Limb (tissue), 2 donors: ENCODE measurements around the gene GTF2H3.
"Not testable (repeated sequence)": the region's sequence is repeated elsewhere in the genome, so short reads cannot be mapped to it uniquely, and the experiment has no call there.

Source experiments
- DNase-seq, 2 donors: peaks; one replicate each; pipeline ENCODE4 v3.0.0-alpha.2; 2016; ENCODE audit errors: extremely low spot score in 2 of 2

The GTF2H3 gene

GRCh38 chr12:123633379-123634141 lies at the start of gene GTF2H3, which contains the start of gene EIF2B1:
TSS of gene GTF2H3 (plus strand) at chr12:123633829. CDS start at chr12:123633860, 31 bp downstream.
TSS of gene EIF2B1 (minus strand) at chr12:123633686. CDS start at chr12:123633557, 129 bp downstream.
- DNase-seq: peak; percentile 97 to 99

DNA sequence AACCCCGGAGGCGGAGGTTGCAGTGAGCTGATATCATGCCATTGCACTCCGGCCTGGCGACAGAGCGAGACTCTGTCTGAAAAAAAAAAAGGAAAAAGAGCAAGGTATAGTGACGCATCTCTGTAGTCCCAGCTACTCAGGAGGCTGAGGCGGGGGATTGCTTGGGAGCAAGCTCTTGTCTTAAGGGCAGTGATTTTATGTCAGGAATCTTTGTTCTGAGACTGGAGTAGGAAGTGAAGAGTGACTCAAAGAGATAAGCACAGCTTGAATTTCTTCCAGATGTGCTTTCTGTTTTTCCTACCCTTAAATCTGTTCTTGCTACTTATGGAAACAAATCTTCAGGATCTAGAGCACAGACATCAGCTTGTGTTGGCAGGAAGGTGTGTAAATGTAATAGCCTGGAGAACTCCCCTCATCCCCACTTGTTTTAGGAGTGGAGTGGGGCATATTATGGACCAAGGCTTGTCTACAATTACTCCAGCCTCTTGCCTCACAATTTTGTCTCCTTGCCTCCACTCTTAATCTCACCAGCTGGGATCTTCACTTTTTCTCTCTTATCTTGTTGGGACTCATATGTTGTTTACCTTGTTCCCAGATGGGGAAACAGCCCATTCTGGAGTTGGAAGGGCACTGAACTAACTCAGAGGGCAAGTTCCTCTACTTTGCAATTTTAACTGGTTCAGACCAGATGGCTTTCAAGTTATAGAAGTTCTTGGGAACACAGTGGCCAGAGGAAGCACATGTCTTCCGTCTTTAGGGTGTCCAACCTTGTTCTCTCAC lies 41.7 kb upstream of the GTF2H3 start:
- no peak for DNase-seq

GRCh38 chr12:123595729-123596128 lies 37.9 kb upstream of the GTF2H3 start:
- no peak for DNase-seq

- DNase-seq: no peak
Measured at GRCh38 chr12:123597100-123597499, 36.5 kb upstream of the GTF2H3 start.

DNA sequence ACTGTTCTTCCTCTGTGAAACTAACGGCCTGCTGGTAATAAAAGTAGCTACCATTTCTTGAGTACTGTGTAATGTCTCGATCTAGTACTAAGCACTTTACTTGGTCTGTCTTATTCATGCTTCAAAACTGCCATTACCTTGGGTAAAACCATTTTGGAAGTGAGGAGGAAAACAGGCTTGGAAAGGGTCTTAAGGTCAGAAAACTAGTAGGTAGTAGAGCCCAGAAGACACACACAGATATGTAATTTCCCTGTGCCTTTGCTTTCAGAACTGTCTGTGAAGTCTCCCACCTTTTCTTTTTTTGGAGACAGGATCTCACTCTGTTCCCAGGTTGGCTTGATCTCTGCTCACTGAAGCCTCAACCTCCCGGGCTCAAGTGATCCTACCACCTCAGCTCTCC lies 35.1 kb upstream of the GTF2H3 start:
- DNase-seq: no peak

- DNase-seq: no peak
Measured at GRCh38 chr12:123599310-123599709, 34.3 kb upstream of the GTF2H3 start.

GRCh38 chr12:123599721-123600120 lies 33.9 kb upstream of the GTF2H3 start:
- no peak for DNase-seq

DNA sequence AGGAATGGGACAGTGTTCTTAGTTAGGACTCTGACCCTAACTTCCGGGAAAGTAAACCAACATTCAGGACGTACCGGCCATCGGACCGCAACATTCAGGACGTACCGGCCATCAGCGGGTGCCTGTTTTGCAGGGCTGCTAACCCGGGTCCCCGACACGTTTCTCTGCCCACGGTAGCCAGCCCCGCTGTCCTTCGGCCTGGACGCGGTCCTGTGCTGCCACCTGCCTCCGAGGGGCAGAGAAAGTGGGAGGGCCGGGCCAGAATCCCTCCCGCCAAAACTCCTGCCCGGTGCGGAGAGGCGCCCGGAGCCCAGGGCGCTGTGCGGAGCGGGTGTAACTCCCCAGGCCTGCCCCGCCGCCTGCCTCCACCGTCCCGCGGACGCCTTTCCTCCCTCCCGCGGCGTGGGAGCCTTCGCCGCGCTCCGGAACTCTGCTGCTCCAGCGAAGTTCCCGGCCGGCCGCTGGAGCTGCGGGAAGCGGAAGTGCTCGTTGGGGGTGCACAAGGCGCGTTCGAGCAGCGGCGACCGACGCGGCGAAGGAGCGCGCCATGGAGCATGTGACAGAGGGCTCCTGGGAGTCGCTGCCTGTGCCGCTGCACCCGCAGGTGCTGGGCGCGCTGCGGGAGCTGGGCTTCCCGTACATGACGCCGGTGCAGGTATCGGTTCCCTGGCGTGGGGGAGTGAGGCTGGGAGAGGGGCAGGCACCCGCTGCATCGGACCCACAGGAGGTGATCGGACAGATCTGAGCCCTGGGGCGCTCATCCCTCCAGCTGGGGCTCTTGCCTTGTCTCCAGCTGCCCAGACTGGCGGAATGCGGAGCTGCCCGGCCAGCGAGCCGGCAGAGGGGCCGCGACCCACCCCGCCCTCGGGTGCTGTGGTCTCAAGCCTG lies 31.8 kb upstream of the GTF2H3 start, which contains the start of gene DDX55:
Gene DDX55, plus strand, starts transcription at position 498 of the 888 bp plus-strand sequence. Its CDS starts 50 bp downstream, at position 548.
- peak; percentile 78 to 90 for DNase-seq

- DNase-seq: no peak
Measured at GRCh38 chr12:123602651-123603195, 30.9 kb upstream of the GTF2H3 start.

DNA sequence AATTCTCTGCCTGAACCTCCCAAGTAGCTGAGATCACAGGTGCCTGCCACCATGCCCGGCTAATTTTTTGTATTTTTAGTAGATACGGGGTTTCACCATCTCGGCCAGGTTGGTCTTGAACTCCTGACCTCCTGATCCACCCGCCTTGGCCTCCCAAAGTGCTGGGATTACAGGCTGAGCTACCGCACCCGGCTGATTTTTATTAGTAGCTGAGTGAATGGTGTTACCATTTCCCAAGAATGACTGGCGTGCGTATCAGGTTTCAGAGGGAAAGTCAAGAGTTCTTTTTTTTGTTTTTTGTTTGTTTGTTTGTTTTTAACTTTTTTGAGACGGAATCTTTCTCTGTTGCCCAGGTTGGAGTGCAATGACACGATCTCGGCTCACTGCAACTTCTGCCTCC lies 30.1 kb upstream of the GTF2H3 start:
- DNase-seq: not testable (repeated sequence)

DNA sequence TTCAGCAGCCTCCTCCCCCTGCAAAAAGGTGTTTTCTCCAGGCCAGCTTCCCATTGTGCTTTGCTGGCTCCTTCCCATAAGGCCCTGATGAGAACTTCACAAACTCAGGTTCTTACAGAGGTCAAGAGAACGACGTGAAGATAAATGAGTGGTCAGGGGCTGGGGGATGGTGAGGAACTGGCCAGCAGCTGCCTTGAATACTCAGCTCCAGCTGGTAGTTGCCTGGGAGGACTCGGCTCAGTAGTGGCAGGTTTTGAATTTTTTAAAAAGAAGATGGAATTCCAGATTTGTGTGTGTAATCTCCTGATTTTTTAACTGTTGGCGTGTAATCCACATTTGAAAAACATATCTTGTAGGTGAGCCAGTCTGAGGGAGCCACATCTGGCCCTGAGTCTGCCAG lies 25.9 kb upstream of the GTF2H3 start:
- DNase-seq: no peak

DNA sequence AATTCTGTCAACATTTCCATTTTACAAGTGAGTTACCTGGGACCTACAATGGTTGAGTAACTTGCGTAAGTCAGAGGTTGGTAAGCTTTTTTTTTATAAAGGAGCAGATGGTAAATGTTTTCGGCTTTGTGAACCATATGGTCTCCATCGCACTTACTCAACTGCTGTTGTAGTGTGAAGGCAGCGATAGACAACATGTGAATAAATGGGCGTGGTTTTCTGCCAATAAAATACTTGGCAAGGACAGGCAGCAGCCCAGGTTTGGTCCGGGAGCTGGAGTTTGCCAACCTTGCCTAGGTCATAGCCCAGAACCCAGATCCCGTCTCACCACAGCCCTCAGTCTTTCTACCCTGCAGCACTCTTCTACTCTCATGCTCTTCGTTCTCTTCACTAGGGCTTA lies 25.4 kb upstream of the GTF2H3 start:
- DNase-seq: no peak

- DNase-seq: no peak
Measured at GRCh38 chr12:123614110-123614509, 19.5 kb upstream of the GTF2H3 start.

GRCh38 chr12:123614531-123614930 lies 19.1 kb upstream of the GTF2H3 start:
- no peak for DNase-seq

GRCh38 chr12:123617144-123617543 lies 16.5 kb upstream of the GTF2H3 start:
- no peak for DNase-seq

GRCh38 chr12:123617580-123617979 lies 16.0 kb upstream of the GTF2H3 start:
- no peak for DNase-seq

DNA sequence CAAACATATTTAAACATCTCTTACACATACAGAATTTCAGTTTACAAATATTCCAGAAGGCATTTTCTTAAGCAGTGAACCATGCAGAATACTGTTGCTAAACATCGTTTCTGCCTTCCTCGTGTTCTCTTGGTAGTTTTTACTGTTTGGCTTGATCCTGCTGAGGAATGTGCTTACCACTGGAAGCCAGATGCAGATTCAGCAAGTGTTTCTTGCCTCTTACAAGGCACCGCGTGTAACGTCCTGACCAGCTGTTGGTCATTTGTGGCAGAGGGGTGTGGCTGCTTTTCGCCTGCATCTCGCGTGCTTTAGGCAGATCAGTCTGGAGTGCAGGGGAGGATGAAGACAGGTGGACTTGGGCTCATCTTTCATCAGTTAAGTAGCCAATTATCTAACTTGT lies 12.5 kb upstream of the GTF2H3 start:
- DNase-seq: no peak

GRCh38 chr12:123621619-123622530 lies 11.8 kb upstream of the GTF2H3 start:
- no peak for DNase-seq

DNA sequence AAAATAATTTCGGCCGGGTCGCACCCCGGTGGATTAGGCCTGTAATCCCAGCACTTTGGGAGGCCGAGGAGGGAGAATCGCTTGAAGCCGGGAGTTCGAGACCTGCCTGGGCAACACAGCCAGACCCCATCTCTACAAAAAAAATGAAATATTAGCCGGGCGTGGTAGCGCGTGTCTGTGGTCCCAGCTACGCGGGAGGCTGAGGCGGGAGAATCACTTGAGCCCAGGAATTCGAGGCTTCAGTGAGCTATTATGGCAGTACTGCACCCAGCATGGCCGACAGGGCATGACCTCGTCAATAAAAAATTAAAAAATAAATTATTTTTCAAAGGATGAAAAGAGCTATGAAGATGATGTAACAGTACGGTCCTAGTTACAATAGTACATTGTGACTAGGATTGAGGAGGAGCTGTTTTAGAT lies 523 bp downstream of the GTF2H3 start:
- no peak for DNase-seq

DNA sequence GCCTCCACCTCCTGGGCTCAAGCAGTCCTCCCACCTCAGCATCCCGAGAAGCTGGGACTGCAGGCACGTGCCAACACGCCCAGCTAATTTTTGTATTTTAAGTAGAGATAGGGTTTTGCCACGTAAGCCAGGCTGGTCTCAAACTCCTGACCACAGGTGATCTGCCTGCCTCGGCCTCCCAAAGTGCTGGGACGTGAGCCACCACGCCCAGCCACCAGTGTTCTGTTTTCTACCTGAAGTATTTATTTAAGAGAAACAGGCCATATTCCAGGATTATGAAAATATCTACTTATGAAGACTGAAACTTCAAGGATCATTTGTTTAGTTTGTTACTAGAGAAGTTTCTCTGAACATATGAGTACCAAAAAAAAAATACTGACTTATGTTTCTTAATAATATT lies 10.3 kb downstream of the GTF2H3 start:
- no peak for DNase-seq
